C4-2B (cell line): ENCODE data around the gene CREB3.

ENCODE experiments used
- ZFX ChIP-seq: fragments of 450-650 bp; IDR thresholded peaks from 2 replicates; pipeline ENCODE4 v1.6.1; 2017
- TF ChIP-seq, protein P1 (sequence below): fragments of 450-650 bp; conservative IDR thresholded peaks from 2 replicates; pipeline ENCODE4 v1.5.1; 2017; ENCODE audit warnings: mild to moderate bottlenecking

DNA sequence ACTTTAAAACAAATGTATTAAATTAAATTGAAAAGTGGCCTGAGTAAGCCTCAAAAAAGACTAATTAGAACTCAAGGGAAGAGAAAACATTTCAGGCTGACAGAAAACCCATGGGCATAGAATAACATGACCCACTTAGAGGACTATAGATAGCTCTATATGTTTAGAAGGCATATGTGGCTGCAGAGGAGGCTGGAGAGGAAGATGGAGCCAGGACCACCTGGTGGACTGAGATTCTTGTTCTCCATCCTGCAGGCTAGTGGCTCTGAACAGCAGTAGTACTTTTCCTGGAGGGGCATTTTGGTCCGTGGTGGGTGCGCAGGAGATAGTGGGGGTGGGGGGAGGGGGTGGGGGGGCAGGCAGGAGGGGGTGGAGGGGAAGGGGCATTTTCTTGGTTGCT is 48.6 kb downstream of the CREB3 start:
- TF ChIP-seq, protein P1, sequence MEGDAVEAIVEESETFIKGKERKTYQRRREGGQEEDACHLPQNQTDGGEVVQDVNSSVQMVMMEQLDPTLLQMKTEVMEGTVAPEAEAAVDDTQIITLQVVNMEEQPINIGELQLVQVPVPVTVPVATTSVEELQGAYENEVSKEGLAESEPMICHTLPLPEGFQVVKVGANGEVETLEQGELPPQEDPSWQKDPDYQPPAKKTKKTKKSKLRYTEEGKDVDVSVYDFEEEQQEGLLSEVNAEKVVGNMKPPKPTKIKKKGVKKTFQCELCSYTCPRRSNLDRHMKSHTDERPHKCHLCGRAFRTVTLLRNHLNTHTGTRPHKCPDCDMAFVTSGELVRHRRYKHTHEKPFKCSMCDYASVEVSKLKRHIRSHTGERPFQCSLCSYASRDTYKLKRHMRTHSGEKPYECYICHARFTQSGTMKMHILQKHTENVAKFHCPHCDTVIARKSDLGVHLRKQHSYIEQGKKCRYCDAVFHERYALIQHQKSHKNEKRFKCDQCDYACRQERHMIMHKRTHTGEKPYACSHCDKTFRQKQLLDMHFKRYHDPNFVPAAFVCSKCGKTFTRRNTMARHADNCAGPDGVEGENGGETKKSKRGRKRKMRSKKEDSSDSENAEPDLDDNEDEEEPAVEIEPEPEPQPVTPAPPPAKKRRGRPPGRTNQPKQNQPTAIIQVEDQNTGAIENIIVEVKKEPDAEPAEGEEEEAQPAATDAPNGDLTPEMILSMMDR, result no peak
- TF ChIP-seq ZFX, result no peak
